GM15510 (cell line): ENCODE results near the gene P2RY2.

Experiments used
- POLR2A ChIP-seq: IDR thresholded peaks from 3 replicates; pipeline ENCODE4 v1.6.1; 2011; ENCODE audit warnings: borderline replicate concordance; ENCODE audit not compliant: insufficient read length; ENCODE audit errors: extremely low read depth

The P2RY2 gene

GRCh38 chr11:73182824-73183321 lies 35.2 kb upstream of the P2RY2 start:
- no peak for TF ChIP-seq POLR2A

- TF ChIP-seq POLR2A = no peak
These were observed 33.0 kb upstream of the P2RY2 start for GRCh38 chr11:73184953-73185671.

- no peak for TF ChIP-seq POLR2A
These were observed 32.3 kb upstream of the P2RY2 start for GRCh38 chr11:73185680-73186293.

- no peak for TF ChIP-seq POLR2A
These were observed 31.7 kb upstream of the P2RY2 start for GRCh38 chr11:73186294-73186850.

GRCh38 chr11:73186886-73187285 lies 31.2 kb upstream of the P2RY2 start:
- TF ChIP-seq POLR2A = no peak

GRCh38 chr11:73187854-73188253 lies 30.2 kb upstream of the P2RY2 start:
- TF ChIP-seq POLR2A = no peak

GRCh38 chr11:73188301-73188700 lies 29.8 kb upstream of the P2RY2 start:
- no peak for TF ChIP-seq POLR2A

GRCh38 chr11:73189315-73189714 lies 28.8 kb upstream of the P2RY2 start:
- no peak for TF ChIP-seq POLR2A

GRCh38 chr11:73189723-73190556 lies 28.1 kb upstream of the P2RY2 start:
- no peak for TF ChIP-seq POLR2A

- TF ChIP-seq POLR2A = no peak
These were observed 27.6 kb upstream of the P2RY2 start for GRCh38 chr11:73190557-73190885.

GRCh38 chr11:73191151-73191550 lies 26.9 kb upstream of the P2RY2 start:
- TF ChIP-seq POLR2A = no peak

- TF ChIP-seq POLR2A = no peak
These were observed 25.8 kb upstream of the P2RY2 start for GRCh38 chr11:73192272-73192671.

- TF ChIP-seq POLR2A = no peak
These were observed 24.6 kb upstream of the P2RY2 start for GRCh38 chr11:73193251-73194033.

GRCh38 chr11:73194034-73194507 lies 24.0 kb upstream of the P2RY2 start:
- no peak for TF ChIP-seq POLR2A
